UCSD-AML1 (cell line): ENCODE measurements around the gene TICAM2.

Source experiments
- DNase-seq: peaks from one replicate; lab custom pipeline; 2025; ENCODE audit not compliant: unreplicated experiment; lab: John Stamatoyannopoulos, UW

TICAM2 gene

GRCh38 chr5:115611873-115612272 is 9.6 kb upstream of the TICAM2 start:
- DNase-seq: no peak

- no peak for DNase-seq
Observed at GRCh38 chr5:115607935-115608334, 5.7 kb upstream of the TICAM2 start.

GRCh38 chr5:115605436-115605835 is 3.2 kb upstream of the TICAM2 start:
- no peak for DNase-seq

- no peak for DNase-seq
Observed at GRCh38 chr5:115602591-115603125, 379 bp upstream of the TICAM2 start.

GRCh38 chr5:115600766-115601165 is 1.5 kb downstream of the TICAM2 start:
- DNase-seq: no peak

GRCh38 chr5:115599924-115600323 is 2.4 kb downstream of the TICAM2 start:
- no peak for DNase-seq

- no peak for DNase-seq
Observed at GRCh38 chr5:115599502-115599901, 2.8 kb downstream of the TICAM2 start.

- no peak for DNase-seq
Observed at GRCh38 chr5:115594128-115595047, 7.9 kb downstream of the TICAM2 start.

- no peak for DNase-seq
Observed at GRCh38 chr5:115589043-115589442, 13.2 kb downstream of the TICAM2 start.

- no peak for DNase-seq
Observed at GRCh38 chr5:115588640-115589039, 13.6 kb downstream of the TICAM2 start.

- no peak for DNase-seq
Observed at GRCh38 chr5:115586525-115587146, 15.6 kb downstream of the TICAM2 start.

GRCh38 chr5:115585265-115585664 is 17.0 kb downstream of the TICAM2 start:
- DNase-seq: no peak

GRCh38 chr5:115584501-115584900 is 17.8 kb downstream of the TICAM2 start:
- DNase-seq: no peak

- no peak for DNase-seq
Observed at GRCh38 chr5:115583474-115583873, 18.8 kb downstream of the TICAM2 start.

GRCh38 chr5:115580941-115581340 is 21.3 kb downstream of the TICAM2 start:
- no peak for DNase-seq

- no peak for DNase-seq
Observed at GRCh38 chr5:115579747-115580173, 22.5 kb downstream of the TICAM2 start.

GRCh38 chr5:115579216-115579615 is 23.1 kb downstream of the TICAM2 start:
- no peak for DNase-seq

- DNase-seq: no peak
Observed at GRCh38 chr5:115578657-115579056, 23.6 kb downstream of the TICAM2 start.

- DNase-seq: no peak
Observed at GRCh38 chr5:115577741-115578140, 24.5 kb downstream of the TICAM2 start.

GRCh38 chr5:115577329-115577728 is 24.9 kb downstream of the TICAM2 start:
- no peak for DNase-seq

GRCh38 chr5:115575167-115576070 is 26.9 kb downstream of the TICAM2 start:
- no peak for DNase-seq
